ENCODE results near the gene GRIK2. TPM values are rescaled to one million over a fixed set of nuclear protein-coding genes. Genes with fewer than 3 reads are reported as not detected.

The GRIK2 gene
- total and polyA plus RNA-seq, 2 experiments from 2014 or later, result 1.4 to 7.1 TPM

DNA sequence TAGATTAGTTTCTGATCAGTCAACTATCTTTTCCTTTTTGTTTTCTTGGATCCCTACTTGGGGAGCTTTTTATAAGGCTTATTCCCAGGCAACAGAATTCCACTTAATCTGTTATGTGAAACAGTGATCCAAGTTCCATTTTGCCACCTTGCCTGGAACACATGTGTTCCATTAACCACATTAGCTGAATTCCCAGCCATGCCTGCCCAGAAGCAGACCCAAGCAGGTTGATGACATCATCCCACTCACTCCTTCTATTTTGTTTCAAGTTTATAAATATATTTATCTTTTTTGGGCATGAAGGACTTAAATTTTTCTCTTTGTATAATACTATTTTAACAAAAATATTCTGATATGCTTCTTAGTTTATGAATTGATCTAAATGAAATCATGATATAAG, 587.4 kb downstream of the GRIK2 start:
- in situ Hi-C loops (cut with MboI), result no loop called here
- Histone ChIP-seq H3K79me2 (ENCODE audit: insufficient read depth) (no peaks in the 10 kb centered on the region), H3K9me3 (ENCODE audit: low read depth) (no peaks in the 10 kb centered on the region), H3K4me2 (ENCODE audit: unreplicated experiment) (no peak overlapping the region), H3K9me2 (ENCODE audit: insufficient read depth) (no peaks in the 10 kb centered on the region), H3K4me3 (no peak overlapping the region), H3K27ac (no peak overlapping the region), H2AFZ (no peak overlapping the region), H3F3A (ENCODE audit: insufficient read depth) (no peaks in the 10 kb centered on the region), H3K27me3 (replicated peaks; ENCODE audit: insufficient read depth) (no peaks in the 10 kb centered on the region), H4K20me1 (ENCODE audit: insufficient read depth) (no peaks in the 10 kb centered on the region), H3K4me1 (ENCODE audit: insufficient read depth) (no peaks in the 10 kb centered on the region), H3K36me3 (ENCODE audit: low read depth) (no peaks in the 10 kb centered on the region), H3K9ac (no peak overlapping the region)
- no peak for DNase-seq
- TF ChIP-seq EZH2phosphoT487 (IDR thresholded peaks at IDR 0.05; ENCODE audit: insufficient read depth, low read depth), result no peak
- TF ChIP-seq EZH2 (IDR thresholded peaks at IDR 0.05; ENCODE audit: insufficient read depth, poor library complexity, severe bottlenecking), result no peak

DNA sequence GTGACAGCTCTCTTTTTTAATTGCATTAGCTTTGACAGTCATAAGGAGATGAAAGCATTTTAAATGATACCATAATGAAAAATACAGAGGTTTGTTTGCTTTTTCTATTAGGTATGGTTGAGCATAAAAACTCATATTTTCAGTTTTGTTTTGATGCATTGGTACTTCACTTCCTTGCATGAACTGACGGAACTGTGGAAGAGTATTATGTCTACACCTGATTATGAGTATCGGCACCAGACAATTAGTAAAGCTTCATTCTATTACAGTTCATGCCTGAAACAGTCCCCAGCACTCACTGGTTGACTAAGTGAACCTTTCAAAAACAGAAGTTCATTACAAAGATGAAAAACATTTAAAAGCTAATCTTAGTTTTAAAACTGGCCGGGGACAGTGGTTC, 593.0 kb downstream of the GRIK2 start:
- no peaks in the 10 kb centered on the region for H3K79me2 ChIP-seq (ENCODE audit: insufficient read depth)
- TF ChIP-seq EZH2phosphoT487 (IDR thresholded peaks at IDR 0.05; ENCODE audit: insufficient read depth, low read depth) (no peak), EZH2 (IDR thresholded peaks at IDR 0.05; ENCODE audit: insufficient read depth, poor library complexity, severe bottlenecking) (no peak)

DNA sequence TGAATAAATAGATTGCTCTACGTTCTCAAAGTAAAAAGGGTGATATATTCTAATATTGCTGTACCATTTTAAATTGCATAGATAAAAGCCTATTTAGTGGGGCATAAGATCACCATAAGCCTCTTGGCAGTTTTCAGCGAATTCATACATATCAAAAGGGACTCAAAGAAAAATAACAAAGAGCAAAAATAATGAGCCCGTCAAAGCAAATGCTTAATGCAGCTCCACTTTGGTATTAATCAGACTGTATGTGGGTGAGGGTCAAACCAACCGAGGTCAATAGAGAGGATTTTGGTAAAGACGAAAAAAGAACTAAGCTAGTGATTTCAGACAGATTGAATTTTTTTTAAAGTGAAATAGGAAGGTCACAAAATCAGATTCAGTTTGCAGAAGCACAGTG, 598.8 kb downstream of the GRIK2 start:
- no peaks in the 10 kb centered on the region for H3K9me3 ChIP-seq (ENCODE audit: low read depth)
- H3K36me3 ChIP-seq (ENCODE audit: low read depth), result no peaks in the 10 kb centered on the region
- TF ChIP-seq EZH2phosphoT487 (IDR thresholded peaks at IDR 0.05; ENCODE audit: insufficient read depth, low read depth) (no peak), EZH2 (IDR thresholded peaks at IDR 0.05; ENCODE audit: insufficient read depth, poor library complexity, severe bottlenecking) (no peak)
- H3K9ac ChIP-seq, result no peak overlapping the region
- H3F3A ChIP-seq (ENCODE audit: insufficient read depth), result no peaks in the 10 kb centered on the region
- H3K4me1 ChIP-seq (ENCODE audit: insufficient read depth), result no peaks in the 10 kb centered on the region
- H3K4me2 ChIP-seq (ENCODE audit: unreplicated experiment), result no peak overlapping the region
- no peak for DNase-seq
- no peak overlapping the region for H3K27ac ChIP-seq
- H3K4me3 ChIP-seq, result no peak overlapping the region
- no peaks in the 10 kb centered on the region for H4K20me1 ChIP-seq (ENCODE audit: insufficient read depth)
- no peak overlapping the region for H2AFZ ChIP-seq
- no peaks in the 10 kb centered on the region for H3K27me3 ChIP-seq (replicated peaks; ENCODE audit: insufficient read depth)
- no peaks in the 10 kb centered on the region for H3K79me2 ChIP-seq (ENCODE audit: insufficient read depth)
- in situ Hi-C loops (cut with MboI), result no loop called here
- 0 out of 2 replicates have a peak, but pooled peaks cover 4% of the 10 kb centered on the region for H3K9me2 ChIP-seq (ENCODE audit: insufficient read depth)
- WGBS, 2 experiments (ENCODE audit: low coverage in 1 of 2, low lambda C conversion rate in 2 of 2, missing lambda C conversion rate in 2 of 2), result 21 to 32% methylated on average over 5 of the region's 5 CpGs

More for the DNA sequence above, 593.0 kb downstream of the GRIK2 start:
- in situ Hi-C loops (cut with MboI), result no loop called here
- H3K9me3 ChIP-seq (ENCODE audit: low read depth), result no peaks in the 10 kb centered on the region
- no peak overlapping the region for H3K27ac ChIP-seq
- H3K27me3 ChIP-seq (replicated peaks; ENCODE audit: insufficient read depth), result no peaks in the 10 kb centered on the region
- no peaks in the 10 kb centered on the region for H3K4me1 ChIP-seq (ENCODE audit: insufficient read depth)
- H3K9me2 ChIP-seq (ENCODE audit: insufficient read depth), result no peaks in the 10 kb centered on the region
- no peak overlapping the region for H2AFZ ChIP-seq
- no peaks in the 10 kb centered on the region for H3F3A ChIP-seq (ENCODE audit: insufficient read depth)
- H3K4me3 ChIP-seq, result no peak overlapping the region
- no peak overlapping the region for H3K4me2 ChIP-seq (ENCODE audit: unreplicated experiment)
- H4K20me1 ChIP-seq (ENCODE audit: insufficient read depth), result no peaks in the 10 kb centered on the region
- no peaks in the 10 kb centered on the region for H3K36me3 ChIP-seq (ENCODE audit: low read depth)
- H3K9ac ChIP-seq, result no peak overlapping the region
- no peak for DNase-seq
- 58 to 68% methylated on average over 3 of the region's 3 CpGs for WGBS, 2 experiments (ENCODE audit: low coverage in 1 of 2, low lambda C conversion rate in 2 of 2, missing lambda C conversion rate in 2 of 2)

DNA sequence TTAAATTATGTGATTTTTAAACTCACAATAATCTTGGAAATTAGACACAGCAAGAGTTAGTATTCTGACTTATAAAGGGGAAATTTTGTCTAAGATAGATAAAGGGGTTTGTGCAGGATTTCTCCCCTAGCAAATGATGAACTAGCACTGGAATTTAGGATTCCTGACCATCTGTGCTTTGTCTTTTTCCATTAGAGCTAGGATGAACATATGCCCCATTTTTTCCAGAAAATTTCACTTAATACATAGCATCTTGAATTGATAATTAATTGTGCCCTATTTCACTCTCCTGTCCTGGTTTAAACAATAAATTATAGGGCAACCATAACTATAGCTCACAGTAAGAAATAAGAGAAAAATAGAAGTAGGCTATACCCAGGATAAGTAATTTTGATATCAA, 601.0 kb downstream of the GRIK2 start:
- no peak overlapping the region for H3K4me2 ChIP-seq (ENCODE audit: unreplicated experiment)
- no peaks in the 10 kb centered on the region for H3F3A ChIP-seq (ENCODE audit: insufficient read depth)
- H3K4me1 ChIP-seq (ENCODE audit: insufficient read depth), result no peaks in the 10 kb centered on the region
- no peaks in the 10 kb centered on the region for H4K20me1 ChIP-seq (ENCODE audit: insufficient read depth)
- H3K36me3 ChIP-seq (ENCODE audit: low read depth), result no peaks in the 10 kb centered on the region
- no peaks in the 10 kb centered on the region for H3K27me3 ChIP-seq (replicated peaks; ENCODE audit: insufficient read depth)
- H3K4me3 ChIP-seq, result no peak overlapping the region
- no peaks in the 10 kb centered on the region for H3K79me2 ChIP-seq (ENCODE audit: insufficient read depth)
- TF ChIP-seq EZH2phosphoT487 (IDR thresholded peaks at IDR 0.05; ENCODE audit: insufficient read depth, low read depth) (no peak), EZH2 (IDR thresholded peaks at IDR 0.05; ENCODE audit: insufficient read depth, poor library complexity, severe bottlenecking) (no peak)
- H3K27ac ChIP-seq, result no peak overlapping the region
- H3K9me3 ChIP-seq (ENCODE audit: low read depth), result no peaks in the 10 kb centered on the region
- no peak overlapping the region for H2AFZ ChIP-seq
- 0 out of 2 replicates have a peak, but pooled peaks cover 4% of the 10 kb centered on the region for H3K9me2 ChIP-seq (ENCODE audit: insufficient read depth)
- in situ Hi-C loops (cut with MboI), result no loop called here
- no peak overlapping the region for H3K9ac ChIP-seq
- DNase-seq, result no peak

DNA sequence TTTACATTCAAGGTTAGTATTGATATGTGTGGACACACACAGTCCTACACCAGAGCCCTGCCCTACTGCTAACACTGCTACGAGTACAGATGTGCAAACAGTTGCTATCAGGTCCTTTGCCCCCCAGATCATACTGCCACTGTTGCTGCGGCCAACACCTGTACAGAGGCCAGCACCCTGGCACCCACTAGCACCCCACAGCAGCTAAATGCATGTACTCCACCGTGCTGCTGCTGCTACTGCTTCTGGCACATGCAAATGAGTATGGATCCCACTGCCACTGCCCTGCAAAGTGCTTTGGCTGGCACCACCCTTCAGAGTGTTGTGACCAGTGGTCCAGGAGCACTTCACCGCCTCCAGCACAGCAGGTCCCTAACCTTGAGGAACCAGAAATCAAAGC, 621.9 kb downstream of the GRIK2 start:
- 9 to 19% methylated on average over 4 of the region's 4 CpGs for WGBS, 2 experiments (ENCODE audit: low coverage in 1 of 2, low lambda C conversion rate in 2 of 2, missing lambda C conversion rate in 2 of 2)
- no peak overlapping the region for H2AFZ ChIP-seq
- no peaks in the 10 kb centered on the region for H3K27me3 ChIP-seq (replicated peaks; ENCODE audit: insufficient read depth)
- no peak overlapping the region for H3K4me3 ChIP-seq
- no peaks in the 10 kb centered on the region for H3K9me3 ChIP-seq (ENCODE audit: low read depth)
- no peaks in the 10 kb centered on the region for H3F3A ChIP-seq (ENCODE audit: insufficient read depth)
- no peak overlapping the region for H3K4me2 ChIP-seq (ENCODE audit: unreplicated experiment)
- H4K20me1 ChIP-seq (ENCODE audit: insufficient read depth), result no peaks in the 10 kb centered on the region
- H3K36me3 ChIP-seq (ENCODE audit: low read depth), result no peaks in the 10 kb centered on the region
- no peaks in the 10 kb centered on the region for H3K9me2 ChIP-seq (ENCODE audit: insufficient read depth)
- TF ChIP-seq EZH2 (IDR thresholded peaks at IDR 0.05; ENCODE audit: insufficient read depth, poor library complexity, severe bottlenecking), result no peak
- TF ChIP-seq EZH2phosphoT487 (IDR thresholded peaks at IDR 0.05; ENCODE audit: insufficient read depth, low read depth), result no peak
- in situ Hi-C loops (cut with MboI), result no loop called here
- no peak for DNase-seq
- no peaks in the 10 kb centered on the region for H3K79me2 ChIP-seq (ENCODE audit: insufficient read depth)
- no peak overlapping the region for H3K27ac ChIP-seq
- H3K9ac ChIP-seq, result no peak overlapping the region
- no peaks in the 10 kb centered on the region for H3K4me1 ChIP-seq (ENCODE audit: insufficient read depth)
